Measurements from ENCODE around the gene CYTH1.

- TF ChIP-seq ELF4 (IDR thresholded peaks at IDR 0.05) (no peak), BHLHE40 (IDR thresholded peaks at IDR 0.05; ENCODE audit: borderline replicate concordance) (no peak), SP1 (IDR thresholded peaks at IDR 0.05) (no peak), SUZ12 (IDR thresholded peaks at IDR 0.05) (no peak), FOXM1 (IDR thresholded peaks at IDR 0.05; ENCODE audit: borderline replicate concordance) (no peak), ZNF384 (IDR thresholded peaks at IDR 0.05) (no peak), FOXK2 (IDR thresholded peaks at IDR 0.05) (no peak), TARDBP (IDR thresholded peaks at IDR 0.05) (no peak), HDGF (IDR thresholded peaks at IDR 0.05; ENCODE audit: borderline replicate concordance) (no peak), L3MBTL2 (conservative IDR thresholded peaks at IDR 0.05) (no peak)
Observed at GRCh38 chr17:78645421-78646295, 136.4 kb downstream of the CYTH1 start.

Data from HEK293T (cell line).